Measurements from ENCODE around the gene CLEC6A. TPM values are rescaled to one million over a fixed set of nuclear protein-coding genes. Genes with fewer than 3 reads are reported as not detected.
A peak's percentile ranks its signal among the peaks of the same experiment; 100 is the strongest.

The CLEC6A gene
- total RNA-seq (2021) = 0.17 and 0.37 TPM in 2 replicates
- long read RNA-seq, partial matches to known transcripts = 1 of 2 reads
- long read RNA-seq, other reads (novel, unspliced or antisense) = 1 of 2 reads

GRCh38 chr12:8455727-8456360 lies at the start of gene CLEC6A:
TSS of gene CLEC6A (plus strand) at chr12:8455962. CDS start at chr12:8456112, 150 bp downstream.
- no peak for DNase-seq
- no peaks in the 10 kb centered on the region for H3K79me2 ChIP-seq (ENCODE audit: insufficient read depth, low read length)

More at GRCh38 chr12:8455727-8456360, at the start of gene CLEC6A:
- H3T11ph ChIP-seq (ENCODE audit: low read length) = no peak within 1 kb of the TSS
- no peak within 1 kb of the TSS for H3K4ac ChIP-seq (ENCODE audit: low read depth, low read length)
- no peak within 1 kb of the TSS for H3K9ac ChIP-seq (ENCODE audit: extremely low read depth, insufficient read length, low read length)
- Mint-ChIP-seq H3K27me3 (ENCODE audit: low read depth) (no peaks in the 10 kb centered on the region), H3K36me3 (ENCODE audit: insufficient read depth in 1 of 3, low read depth in 3 of 3) (peaks cover 5 to 6% (median 6%) of the 10 kb centered on the region in 3 experiments; a peak in 6 of 7 replicates), H3K27ac (peak within 1 kb of the TSS in 1 of 3 experiments; percentile 6; a peak in 3 of 7 replicates), H3K4me3 (no peak within 1 kb of the TSS), H3K9me3 (peaks cover 0 to 3% of the 10 kb centered on the region in 2 experiments; a peak in 3 of 5 replicates), H3K4me1 (peaks cover 38 to 58% of the 10 kb centered on the region in 2 experiments)
- no peaks in the 10 kb centered on the region for H4K20me1 ChIP-seq (ENCODE audit: control insufficient read depth, insufficient read depth, insufficient read length)
- H3K18ac ChIP-seq (ENCODE audit: insufficient read length, low read depth, low read length) = peak within 1 kb of the TSS; percentile 38
- no peak within 1 kb of the TSS for H3K56ac ChIP-seq (ENCODE audit: insufficient read length, low read depth, low read length)
- TF ChIP-seq CTCF (conservative IDR thresholded peaks at IDR 0.05) = no peak
- no peak within 1 kb of the TSS for H2BK120ac ChIP-seq (ENCODE audit: low read depth, low read length, poor library complexity, severe bottlenecking)
- H3K27ac ChIP-seq (ENCODE audit: insufficient read length, low read depth, low read length) = no peak within 1 kb of the TSS
- H4K8ac ChIP-seq (replicated peaks; ENCODE audit: insufficient read length, low read depth, low read length) = no peak within 1 kb of the TSS
- H2AFZ ChIP-seq (ENCODE audit: low read length) = peak within 1 kb of the TSS; percentile 68
- no peaks in the 10 kb centered on the region for H3K23me2 ChIP-seq (ENCODE audit: insufficient read length, low read depth, low read length, poor library complexity, severe bottlenecking)
- peaks cover 3% of the 10 kb centered on the region; the same call in 1 of the 2 replicates for H3K4me1 ChIP-seq (ENCODE audit: insufficient read depth, low read length)
- H2BK15ac ChIP-seq (ENCODE audit: low read depth, low read length) = no peak within 1 kb of the TSS
- H3K79me1 ChIP-seq (ENCODE audit: insufficient read depth, low read depth, low read length, poor library complexity, severe bottlenecking) = no peaks in the 10 kb centered on the region
- H3K4me2 ChIP-seq (ENCODE audit: insufficient read depth, insufficient read length, low read length) = no peak within 1 kb of the TSS
- no peak within 1 kb of the TSS for H2AK5ac ChIP-seq (ENCODE audit: insufficient read length, low read length)
- no peak within 1 kb of the TSS for H2BK12ac ChIP-seq (ENCODE audit: insufficient read length, low read depth, low read length)
- H3K23ac ChIP-seq (ENCODE audit: insufficient read length, low read depth, low read length) = no peak within 1 kb of the TSS
- WGBS (ENCODE audit: extremely low coverage, insufficient read length, low lambda C conversion rate) = no CpG with 5 or more reads among the region's 2 CpGs
- H3K27me3 ChIP-seq (ENCODE audit: insufficient read depth, low read length) = no peaks in the 10 kb centered on the region
- H2BK5ac ChIP-seq (ENCODE audit: insufficient read length, low read length) = no peak within 1 kb of the TSS
- no peak within 1 kb of the TSS for H4K91ac ChIP-seq (ENCODE audit: insufficient read length, low read depth, low read length)
- H3K9me3 ChIP-seq (ENCODE audit: control insufficient read depth, low read depth, low read length) = no peaks in the 10 kb centered on the region
- H4K5ac ChIP-seq (ENCODE audit: insufficient read length, low read depth, low read length) = no peak within 1 kb of the TSS
- no peak within 1 kb of the TSS for H3K14ac ChIP-seq (ENCODE audit: insufficient read depth, low read length)
- no peak within 1 kb of the TSS for H2BK20ac ChIP-seq (ENCODE audit: low read depth, low read length, poor library complexity, severe bottlenecking)

Measured in H9 (cell line).